GM12878 (cell line): Measurements from ENCODE around the gene LTB4R. TPM values are rescaled to one million over a fixed set of nuclear protein-coding genes. Genes with fewer than 3 reads are reported as not detected.

ENCODE experiments used
- ATAC-seq: fragments of 200-7000 bp; cut with Tn5 transposase; 3 replicates; pipeline ENCODE4 v1.9.1; 2020; ENCODE audit warnings: mild to moderate bottlenecking, moderate library complexity
- BruUV-seq: library from RNA; stranded (reverse); fragments of 400-500 nt; replicated peaks from 2 replicates; lab custom pipeline; 2021; lab: Mats Ljungman, UMichigan
- CTCF ChIA-PET: fragments of 300-600 bp; sonication (Branson Sonifier 250); formaldehyde crosslinking; extraction: SDS; loops from one replicate; lab custom pipeline; 2021; ENCODE audit warnings: inconsistent platforms; lab: Yijun Ruan, JAX
- POLR2A ChIA-PET: fragments of 350-600 bp; formaldehyde crosslinking; extraction: SDS; loops from one replicate; lab custom pipeline; 2021; ENCODE audit warnings: inconsistent platforms; lab: Charles Lee
- RAD21 ChIA-PET: fragments of 300-600 bp; sonication (Branson Sonifier 250); formaldehyde crosslinking; loops from one replicate; lab custom pipeline; 2023; ENCODE audit warnings: antibody characterized with exemption; ENCODE audit not compliant: unreplicated experiment; lab: Charles Lee
- SMC1A ChIA-PET: fragments of 300-600 bp; sonication (Branson Sonifier 250); formaldehyde crosslinking; loops from one replicate; lab custom pipeline; 2023; ENCODE audit not compliant: unreplicated experiment, uncharacterized antibody; lab: Charles Lee
- DNase-seq: peaks from one replicate; pipeline ENCODE4 v3.0.0-alpha.2; 2011; ENCODE audit warnings: low read depth, low spot score
- FAIRE-seq: peaks from 3 replicates; lab custom pipeline; 2011; peaks lifted over from hg19 to GRCh38; lab: Jason Lieb, UNC
- H2AFZ ChIP-seq: 2 replicates; pipeline ENCODE4 v1.6.0; 2011; ENCODE audit warnings: low read depth, low read length, control low read depth; ENCODE audit not compliant: control insufficient read depth
- H3K27ac ChIP-seq: 2 replicates; pipeline ENCODE4 v1.5.1; 2011; ENCODE audit warnings: control low read depth; ENCODE audit not compliant: control insufficient read depth, insufficient read depth
- H3K27me3 ChIP-seq, 2 experiments: replicated peaks in 1 of 2; 2 replicates each; pipeline versions ENCODE4 v1.6.0 to v1.6.1; 2011; ENCODE audit warnings: low read length in 1 of 2; ENCODE audit not compliant: control insufficient read depth in 2 of 2, insufficient read depth in 2 of 2
- H3K36me3 ChIP-seq, 2 experiments: 2 replicates each; pipeline ENCODE4 v1.5.1; 2011; ENCODE audit warnings: low read length in 1 of 2; ENCODE audit not compliant: control insufficient read depth in 2 of 2, insufficient read depth in 2 of 2
- H3K4me1 ChIP-seq: 2 replicates; pipeline ENCODE4 v1.6.1; 2011; ENCODE audit warnings: mild to moderate bottlenecking, low read length, moderate library complexity, mixed read lengths; ENCODE audit not compliant: control insufficient read depth, insufficient read depth
- H3K4me2 ChIP-seq: 2 replicates; pipeline ENCODE4 v1.6.0; 2011; ENCODE audit warnings: control low read depth; ENCODE audit not compliant: control insufficient read depth, insufficient read depth
- H3K4me3 ChIP-seq: fragments of 200-600 bp; sonication (generic); 2 replicates; pipeline ENCODE4 v1.5.1; 2016
- H3K79me2 ChIP-seq: 2 replicates; pipeline ENCODE4 v1.6.0; 2011; ENCODE audit warnings: low read length; ENCODE audit not compliant: control insufficient read depth, insufficient read depth
- H3K9ac ChIP-seq: 2 replicates; pipeline ENCODE4 v1.8.0; 2011; ENCODE audit warnings: low read length, control low read depth, mixed read lengths; ENCODE audit not compliant: control insufficient read depth, insufficient read depth
- H3K9me3 ChIP-seq: replicated peaks from 3 replicates; pipeline ENCODE4 v1.5.1; 2011; ENCODE audit warnings: mild to moderate bottlenecking, low read length; ENCODE audit not compliant: control insufficient read depth, insufficient read depth
- H4K20me1 ChIP-seq: 2 replicates; pipeline ENCODE4 v1.6.0; 2011; ENCODE audit not compliant: control insufficient read depth, insufficient read depth
- BACH1 ChIP-seq: fragments of 450-650 bp; IDR thresholded peaks from 2 replicates; pipeline ENCODE4 v1.6.1; 2017; ENCODE audit warnings: mild to moderate bottlenecking, borderline replicate concordance
- BRCA1 ChIP-seq: IDR thresholded peaks from 2 replicates; pipeline ENCODE4 v1.6.1; 2011; ENCODE audit warnings: low read depth, low read length, improper control_type of control experiment
- NFYB ChIP-seq: IDR thresholded peaks from 2 replicates; pipeline ENCODE4 v1.6.1; 2011; ENCODE audit warnings: low read depth, mild to moderate bottlenecking, low read length, improper control_type of control experiment, moderate library complexity; ENCODE audit not compliant: insufficient read depth
- POLR2A ChIP-seq: IDR thresholded peaks from 2 replicates; pipeline ENCODE4 v1.6.1; 2011; ENCODE audit warnings: low read depth, mild to moderate bottlenecking, low read length
- SMAD1 ChIP-seq: fragments of 450-650 bp; IDR thresholded peaks from 2 replicates; pipeline ENCODE4 v1.6.1; 2018; ENCODE audit warnings: mild to moderate bottlenecking, low read depth; ENCODE audit not compliant: partially characterized antibody
- SMAD5 ChIP-seq: IDR thresholded peaks from 2 replicates; pipeline ENCODE4 v1.6.1; 2016; ENCODE audit warnings: antibody characterized with exemption, low read depth
- YBX1 ChIP-seq: fragments of 450-650 bp; IDR thresholded peaks from 2 replicates; pipeline ENCODE4 v1.6.1; 2016; ENCODE audit warnings: antibody characterized with exemption
- ZBED1 ChIP-seq: IDR thresholded peaks from 2 replicates; pipeline ENCODE4 v1.6.1; 2016; ENCODE audit warnings: borderline replicate concordance
- ZSCAN29 ChIP-seq: fragments of 450-650 bp; IDR thresholded peaks from 2 replicates; pipeline ENCODE4 v1.6.1; 2017; ENCODE audit warnings: mild to moderate bottlenecking, moderate library complexity
- WGBS: methylation state at CpG from one replicate; pipeline ENCODE4 v1.1.6; 2016; ENCODE audit warnings: low lambda C conversion rate; ENCODE audit not compliant: insufficient replicate concordance, insufficient coverage; ENCODE audit errors: missing lambda C conversion rate; 5-methylcytosine and 5-hydroxymethylcytosine counted together
- in situ Hi-C: fragments of 300-500 bp; cut with MboI; formaldehyde crosslinking; loops from 9 replicates; pipeline ENCODE4 v1.14.3; 2018; ENCODE audit warnings: mixed read lengths
- intact Hi-C: fragments of 100-400 bp; cut with micrococcal nuclease; formaldehyde crosslinking; loops from one replicate; pipeline ENCODE4 v1.14.2; 2022; ENCODE audit not compliant: unreplicated experiment
- polyA plus RNA-seq, 11 experiments: library from polyadenylated mRNA; depleted of rRNA in 4 of 11; unstranded in 6 of 11; stranded (reverse) in 5 of 11; fragments of >200 nt; fragmentation: Nextera tagmentation in 4 of 11; fragmentation: Illumina TruSeq in 1 of 11; extraction: Ambion mirVana in 4 of 11; extraction: Trizol in 1 of 11; gene quantifications; 1 replicate in 1 of 11; 2 replicates in 10 of 11; pipeline versions ENCODE4 v1.2.1 to v1.2.3, GENCODE V29; 2011 to 2016; ENCODE audit warnings: inconsistent platforms in 2 of 11, missing spikeins in 2 of 11, low read depth in 1 of 11
- total RNA-seq, 4 experiments: library from RNA; depleted of rRNA in 3 of 4; stranded (reverse); fragments of >200 nt in 3 of 4; fragmentation: Illumina TruSeq in 1 of 4; extraction: Trizol in 1 of 4; gene quantifications; 2 replicates each; pipeline versions ENCODE4 v1.2.1 to v1.2.3, GENCODE V29; 2013 to 2021
- TF ChIP-seq, protein P1 (sequence below): fragments of 450-650 bp; IDR thresholded peaks from 2 replicates; pipeline ENCODE4 v1.6.1; 2017; ENCODE audit warnings: low read depth, mild to moderate bottlenecking, moderate library complexity

Gene LTB4R
- total and polyA plus RNA-seq, 10 of the 15 experiments (the other 5 are each of a cell fraction or from before 2014, with no cell fraction given) = 1.2 to 14.0 (median 4.0) TPM

DNA sequence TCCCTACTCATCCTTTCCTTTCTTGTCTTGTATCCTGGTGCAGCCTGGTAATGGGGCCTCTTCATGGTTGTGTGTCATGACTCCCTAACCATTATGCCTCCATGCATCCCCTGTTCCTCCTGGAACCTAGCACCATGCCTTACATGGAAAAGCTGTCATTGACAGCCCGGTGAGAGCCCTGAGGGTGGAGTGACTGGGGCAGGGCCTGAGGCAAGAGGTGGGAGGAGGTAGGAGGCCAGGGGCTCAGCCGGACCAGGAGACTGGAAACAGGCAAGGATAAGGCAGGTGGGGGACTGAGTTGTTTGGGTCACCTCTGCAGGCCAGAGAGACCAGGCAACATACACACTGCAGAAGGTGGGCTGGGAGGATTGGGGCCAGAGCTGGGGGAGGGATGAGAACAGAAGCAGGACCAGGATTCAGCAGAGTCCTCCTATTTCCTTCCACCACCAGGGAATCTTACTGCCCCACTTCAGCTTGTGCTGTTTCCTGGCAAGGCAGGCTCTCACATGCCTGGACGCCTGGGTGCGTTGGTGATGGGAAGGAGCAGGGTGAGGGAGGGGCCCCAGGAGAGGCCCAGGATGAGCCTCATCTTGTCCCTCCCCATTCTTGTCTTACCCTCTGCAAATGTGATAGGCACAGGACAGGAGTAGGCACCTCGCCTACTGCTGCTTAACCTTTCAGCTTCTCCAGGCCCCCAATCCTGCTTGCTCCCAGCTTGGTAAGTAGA is 1.6 kb upstream of the LTB4R start, which contains the start of gene LTB4R2:
Gene LTB4R2, plus strand, starts transcription at position 603 of the 727 bp plus-strand sequence. CDS start 525 bp downstream, outside the sequence.
- FAIRE-seq (no peak), ATAC-seq (no peak), DNase-seq (no peak)
- ChIA-PET CTCF (interaction anchor here (0.6 to 7.9 kb wide), 14 partner anchors 9 to 217 kb away, joined by 3 to 149 read pairs (median 6); partner anchors contain the start of genes ADCY4, CHMP4A, DCAF11 and DHRS1), SMC1A (interaction anchor here (0.9 to 4.9 kb wide), 10 partner anchors 12 to 252 kb away, joined by 3 to 33 read pairs (median 3); partner anchors contain the start of gene TINF2), RAD21 (interaction anchor here (0.8 to 4.0 kb wide), 7 partner anchors 13 to 163 kb away, joined by 3 to 27 read pairs (median 9); partner anchors contain the start of genes PSME2 and TINF2), POLR2A (interaction anchor here (0.6 to 1.4 kb wide), 4 partner anchors 30 to 121 kb away, joined by 3 to 4 read pairs (median 3); partner anchors contain the start of genes CHMP4A and RIPK3)
- 0 out of 2 replicates have a peak, but pooled peaks have one; percentile 13 for TF ChIP-seq POLR2A
- no peak for TF ChIP-seq YBX1
- Histone ChIP-seq H3K9me3 (no peaks in the 10 kb centered on the region), H3K27me3 (no peaks in the 10 kb centered on the region), H3K79me2 (no peaks in the 10 kb centered on the region), H3K36me3 (peaks cover 6 to 12% of the 10 kb centered on the region in 2 experiments; a peak in 3 of 4 replicates), H3K4me3 (peak within 1 kb of the TSS; percentile 47; the same call in 1 of the 2 replicates), H3K4me2 (peak within 1 kb of the TSS; percentile 76), H3K4me1 (peaks cover 37% of the 10 kb centered on the region), H4K20me1 (no peaks in the 10 kb centered on the region), H3K27ac (0 out of 2 replicates have a peak within 1 kb of the TSS, but pooled peaks have one; percentile 45), H3K9ac (no peak within 1 kb of the TSS; the same call in 1 of the 2 replicates), H2AFZ (peak within 1 kb of the TSS; percentile 48)
- in situ Hi-C loops = no loop called here
- WGBS = 76% methylated on average over 5 of the region's 5 CpGs
- intact Hi-C loops = no loop called here
- no TSS peak for BruUV-seq

- Histone ChIP-seq H3K27me3 (no peaks in the 10 kb centered on the region), H3K4me2 (no peak overlapping the region), H2AFZ (no peak overlapping the region), H3K27ac (no peak overlapping the region), H4K20me1 (no peaks in the 10 kb centered on the region), H3K9me3 (no peaks in the 10 kb centered on the region), H3K79me2 (no peaks in the 10 kb centered on the region), H3K4me3 (0 out of 2 replicates have a peak overlapping the region, but pooled peaks have one; percentile 47), H3K36me3 (peaks cover 6 to 12% of the 10 kb centered on the region in 2 experiments; a peak in 3 of 4 replicates), H3K4me1 (peaks cover 37% of the 10 kb centered on the region), H3K9ac (no peak overlapping the region)
- no TSS peak for BruUV-seq
- TF ChIP-seq ZBED1 = no peak
- no peak for TF ChIP-seq SMAD5
- TF ChIP-seq SMAD1 = no peak
- no peak for TF ChIP-seq ZSCAN29
- no peak for TF ChIP-seq NFYB
- TF ChIP-seq, protein P1, sequence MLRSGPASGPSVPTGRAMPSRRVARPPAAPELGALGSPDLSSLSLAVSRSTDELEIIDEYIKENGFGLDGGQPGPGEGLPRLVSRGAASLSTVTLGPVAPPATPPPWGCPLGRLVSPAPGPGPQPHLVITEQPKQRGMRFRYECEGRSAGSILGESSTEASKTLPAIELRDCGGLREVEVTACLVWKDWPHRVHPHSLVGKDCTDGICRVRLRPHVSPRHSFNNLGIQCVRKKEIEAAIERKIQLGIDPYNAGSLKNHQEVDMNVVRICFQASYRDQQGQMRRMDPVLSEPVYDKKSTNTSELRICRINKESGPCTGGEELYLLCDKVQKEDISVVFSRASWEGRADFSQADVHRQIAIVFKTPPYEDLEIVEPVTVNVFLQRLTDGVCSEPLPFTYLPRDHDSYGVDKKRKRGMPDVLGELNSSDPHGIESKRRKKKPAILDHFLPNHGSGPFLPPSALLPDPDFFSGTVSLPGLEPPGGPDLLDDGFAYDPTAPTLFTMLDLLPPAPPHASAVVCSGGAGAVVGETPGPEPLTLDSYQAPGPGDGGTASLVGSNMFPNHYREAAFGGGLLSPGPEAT = no peak
- TF ChIP-seq BACH1 = no peak
- TF ChIP-seq BRCA1 = no peak
- ChIA-PET CTCF (interaction anchor here (1.0 to 7.9 kb wide), 10 partner anchors 8 to 254 kb away, joined by 3 to 149 read pairs (median 4); partner anchors contain the start of genes ADCY4, DCAF11, DHRS1 and KHNYN), SMC1A (interaction anchor here (0.9 to 1.6 kb wide), 7 partner anchors 9 to 121 kb away, joined by 3 to 7 read pairs (median 3); partner anchors contain the start of gene TINF2), RAD21 (interaction anchor here (0.6 to 1.9 kb wide), 6 partner anchors 13 to 121 kb away, joined by 3 to 9 read pairs (median 4); partner anchors contain the start of gene TINF2), POLR2A (interaction anchor here (0.6 to 1.0 kb wide), 3 partner anchors 16 to 121 kb away, joined by 3 read pairs; partner anchors contain the start of gene RIPK3)
- no peak for DNase-seq
- intact Hi-C loops = no loop called here
- no peak for FAIRE-seq
- in situ Hi-C loops = no loop called here
- ATAC-seq = no peak
- 25% methylated on average over 4 of the region's 5 CpGs for WGBS
Observed at GRCh38 chr14:24310265-24310645, 1.0 kb upstream of the LTB4R start.
